ENCODE results near the gene F7.

F7 gene

DNA sequence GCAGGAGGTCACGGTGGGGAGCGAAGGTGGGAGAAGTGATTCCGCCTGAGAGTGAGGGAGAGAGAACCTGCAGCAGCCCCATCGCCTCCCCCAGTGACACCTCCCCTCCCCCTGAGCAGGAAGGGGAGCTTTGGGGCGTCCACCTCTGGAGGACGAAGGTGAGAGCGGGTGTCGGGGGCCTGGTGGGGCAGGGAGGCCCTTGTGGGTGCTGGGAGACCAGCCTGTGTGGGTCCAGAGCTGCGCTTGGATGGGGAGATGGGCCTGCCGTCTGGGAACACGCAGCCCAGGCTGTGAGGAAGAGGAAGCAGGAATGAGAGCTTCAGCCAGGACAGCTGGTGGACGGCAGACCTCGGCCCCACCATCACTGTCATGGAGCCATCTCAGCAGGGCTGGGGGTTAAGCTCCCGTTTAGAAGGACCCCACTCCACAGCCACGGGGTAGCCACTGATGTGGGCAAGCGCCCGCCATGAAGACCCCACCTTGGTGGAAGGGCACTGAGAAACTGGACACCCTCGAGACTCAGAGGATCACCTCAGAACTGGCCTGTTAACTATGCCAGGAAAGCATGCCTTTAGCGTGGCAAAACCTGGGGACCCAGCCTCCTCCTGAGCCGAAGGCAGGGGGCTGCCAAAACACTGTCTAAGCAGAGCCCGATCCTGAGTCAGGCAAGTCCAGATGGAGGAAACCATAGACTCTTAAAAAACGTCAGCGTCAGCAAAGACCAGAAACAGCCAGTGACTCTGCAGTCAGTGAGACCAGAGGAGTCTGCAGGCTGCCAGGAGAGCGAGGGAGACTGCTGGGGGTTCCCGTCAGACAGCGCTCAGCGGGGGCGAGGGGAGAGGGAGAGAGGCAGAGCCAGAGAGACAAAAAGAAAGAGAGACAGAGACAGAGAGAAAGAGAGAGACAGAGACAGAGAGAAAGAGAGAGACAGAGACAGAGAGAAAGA, 46.4 kb downstream of the F7 start:
- TF ChIP-seq, protein P1, sequence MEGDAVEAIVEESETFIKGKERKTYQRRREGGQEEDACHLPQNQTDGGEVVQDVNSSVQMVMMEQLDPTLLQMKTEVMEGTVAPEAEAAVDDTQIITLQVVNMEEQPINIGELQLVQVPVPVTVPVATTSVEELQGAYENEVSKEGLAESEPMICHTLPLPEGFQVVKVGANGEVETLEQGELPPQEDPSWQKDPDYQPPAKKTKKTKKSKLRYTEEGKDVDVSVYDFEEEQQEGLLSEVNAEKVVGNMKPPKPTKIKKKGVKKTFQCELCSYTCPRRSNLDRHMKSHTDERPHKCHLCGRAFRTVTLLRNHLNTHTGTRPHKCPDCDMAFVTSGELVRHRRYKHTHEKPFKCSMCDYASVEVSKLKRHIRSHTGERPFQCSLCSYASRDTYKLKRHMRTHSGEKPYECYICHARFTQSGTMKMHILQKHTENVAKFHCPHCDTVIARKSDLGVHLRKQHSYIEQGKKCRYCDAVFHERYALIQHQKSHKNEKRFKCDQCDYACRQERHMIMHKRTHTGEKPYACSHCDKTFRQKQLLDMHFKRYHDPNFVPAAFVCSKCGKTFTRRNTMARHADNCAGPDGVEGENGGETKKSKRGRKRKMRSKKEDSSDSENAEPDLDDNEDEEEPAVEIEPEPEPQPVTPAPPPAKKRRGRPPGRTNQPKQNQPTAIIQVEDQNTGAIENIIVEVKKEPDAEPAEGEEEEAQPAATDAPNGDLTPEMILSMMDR (IDR thresholded peaks at IDR 0.05; ENCODE audit: insufficient read depth, low read length, missing control alignments), result no peak

GRCh38 chr13:113152691-113152983, 47.0 kb downstream of the F7 start:
- DNase-seq (ENCODE audit: low read depth, low spot score), result no peak
- peak overlapping the region; percentile 42; the same call in 1 of the 2 replicates for H3K4me3 ChIP-seq (ENCODE audit: low read depth, low read length)
- ChIA-PET POLR2A (no interaction called here), CTCF (no interaction called here)
- TF ChIP-seq, protein P1 (IDR thresholded peaks at IDR 0.05; ENCODE audit: insufficient read depth, low read length, missing control alignments), result no peak

More for the DNA sequence above, 46.4 kb downstream of the F7 start:
- CTCF ChIA-PET, result interaction anchor here (1.0 kb wide), 2 partner anchors 10 to 118 kb away, joined by 3 read pairs; no protein-coding TSS in a partner anchor
- DNase-seq (ENCODE audit: low read depth, low spot score), result peak; percentile 19
- H3K4me3 ChIP-seq (ENCODE audit: low read depth, low read length), result peak overlapping the region; percentile 12; the same call in 1 of the 2 replicates
- POLR2A ChIA-PET, result no interaction called here

DNA sequence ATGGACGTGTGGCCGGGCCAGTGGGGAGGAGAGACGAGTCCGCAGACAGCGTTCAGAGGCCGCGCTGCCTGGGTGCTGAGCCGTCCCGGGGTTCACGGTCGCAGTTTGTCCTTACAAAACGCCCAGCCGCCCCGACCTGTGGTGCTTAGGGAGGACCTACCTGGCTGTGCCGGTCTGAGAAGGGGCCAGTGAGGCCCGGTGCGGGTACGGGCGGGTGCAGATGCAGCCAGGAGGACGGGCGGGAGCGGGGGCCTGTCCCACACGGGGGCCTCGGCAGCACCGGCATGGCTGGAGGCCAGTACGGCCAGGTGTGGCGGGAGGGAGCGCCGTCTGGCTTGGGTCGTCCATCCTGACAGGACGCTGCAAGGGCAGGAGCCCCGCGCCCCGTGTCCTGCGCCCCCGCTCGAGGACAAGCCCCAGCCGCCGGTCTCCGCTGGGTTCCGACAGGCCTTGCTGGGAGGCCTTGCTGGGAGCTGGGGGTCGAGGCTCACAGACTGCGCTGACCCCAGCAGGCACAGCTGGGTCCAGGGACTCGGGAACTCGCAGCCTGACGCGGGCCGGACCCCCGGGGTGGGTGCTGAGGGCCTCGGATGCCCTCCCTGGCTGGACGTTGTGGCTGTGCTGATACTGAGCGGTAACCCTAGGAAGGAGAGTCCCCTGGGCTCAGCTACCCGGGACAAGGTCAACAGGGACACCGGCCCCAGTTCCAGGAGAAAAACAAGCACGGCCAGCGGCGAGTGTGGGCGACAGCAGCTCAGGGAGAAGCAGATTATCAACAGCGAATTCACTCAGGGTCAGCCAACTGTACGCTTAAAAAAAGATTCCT, 47.6 kb downstream of the F7 start:
- DNase-seq (ENCODE audit: low read depth, low spot score), result no peak
- ChIA-PET POLR2A (interaction anchor here (0.7 to 1.5 kb wide), 2 partner anchors 55 to 56 kb away, joined by 3 read pairs; partner anchors contain the start of genes CUL4A and PCID2), CTCF (interaction anchor here (0.9 kb wide), 1 partner anchor 241 kb away, joined by 3 read pairs; no protein-coding TSS in a partner anchor)
- H3K4me3 ChIP-seq (ENCODE audit: low read depth, low read length), result peak overlapping the region; percentile 42
- TF ChIP-seq, protein P1 (IDR thresholded peaks at IDR 0.05; ENCODE audit: insufficient read depth, low read length, missing control alignments), result no peak

- ChIA-PET CTCF (interaction anchor here (0.9 to 1.3 kb wide), 2 partner anchors 25 to 240 kb away, joined by 3 read pairs; no protein-coding TSS in a partner anchor), POLR2A (interaction anchor here (0.7 to 1.5 kb wide), 3 partner anchors 21 to 56 kb away, joined by 3 read pairs; partner anchors contain the start of genes CUL4A and PCID2)
- TF ChIP-seq, protein P1 (IDR thresholded peaks at IDR 0.05; ENCODE audit: insufficient read depth, low read length, missing control alignments), result no peak
Observed at GRCh38 chr13:113153810-113154748, 48.5 kb downstream of the F7 start.

DNA sequence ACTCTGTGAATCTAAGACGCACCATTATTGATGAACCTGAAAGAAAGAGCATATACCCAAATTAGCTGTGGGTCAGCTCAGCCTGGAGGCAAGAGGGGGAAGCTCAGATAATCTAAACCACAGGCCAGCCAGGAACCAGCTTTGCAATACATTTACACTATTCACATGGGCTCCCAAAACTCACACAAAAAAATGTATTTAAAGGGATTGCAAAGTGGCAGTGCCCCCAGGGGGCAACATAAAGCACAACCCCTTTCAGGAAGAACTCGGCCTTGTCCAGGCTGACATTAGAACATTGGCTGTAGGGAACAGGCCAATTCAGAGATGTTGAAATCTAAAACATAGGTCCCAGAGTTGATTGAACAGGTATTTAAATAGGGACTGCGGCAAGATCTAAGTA, 49.6 kb downstream of the F7 start:
- no peak overlapping the region for H3K4me3 ChIP-seq (ENCODE audit: low read depth, low read length)
- DNase-seq (ENCODE audit: low read depth, low spot score), result no peak
- TF ChIP-seq, protein P1 (IDR thresholded peaks at IDR 0.05; ENCODE audit: insufficient read depth, low read length, missing control alignments), result no peak
- ChIA-PET CTCF (interaction anchor here (1.3 kb wide), 1 partner anchor 24 kb away, joined by 3 read pairs; no protein-coding TSS in a partner anchor), POLR2A (interaction anchor here (0.7 kb wide), 1 partner anchor 20 kb away, joined by 3 read pairs; no protein-coding TSS in a partner anchor)

More at GRCh38 chr13:113153810-113154748, 48.5 kb downstream of the F7 start:
- DNase-seq (ENCODE audit: low read depth, low spot score), result no peak
- peak overlapping the region; percentile 42 for H3K4me3 ChIP-seq (ENCODE audit: low read depth, low read length)

All from AG04449 (cell line).